Upper lobe of left lung (tissue), 4 donors: ENCODE measurements around the gene WIF1.

Experiments used
- EP300 ChIP-seq, 4 donors: sonication (generic); formaldehyde crosslinking; IDR thresholded peaks; one replicate each; pipeline ENCODE4 v1.5.1; 2017; ENCODE audit warnings: antibody characterized with exemption in 4 of 4, control low read depth in 2 of 4
- POLR2A ChIP-seq, 4 donors: fragments of 450-650 bp; IDR thresholded peaks; one replicate each; pipeline ENCODE4 v1.5.1; 2016 to 2017; ENCODE audit warnings: antibody characterized with exemption in 4 of 4, mild to moderate bottlenecking in 2 of 4
- POLR2AphosphoS5 ChIP-seq, 2 donors: sonication (generic); formaldehyde crosslinking; IDR thresholded peaks; one replicate each; pipeline ENCODE4 v1.5.1; 2017; ENCODE audit warnings: antibody characterized with exemption in 2 of 2
- TF ChIP-seq, protein P1 (sequence below), 6 experiments: fragments of 450-650 bp in 4 of 6; fragments of 200-600 bp in 2 of 6; sonication (generic) in 2 of 6; IDR thresholded peaks; one replicate each; pipeline ENCODE4 v1.5.1; 2016 to 2019; ENCODE audit warnings: antibody characterized with exemption in 6 of 6

DNA sequence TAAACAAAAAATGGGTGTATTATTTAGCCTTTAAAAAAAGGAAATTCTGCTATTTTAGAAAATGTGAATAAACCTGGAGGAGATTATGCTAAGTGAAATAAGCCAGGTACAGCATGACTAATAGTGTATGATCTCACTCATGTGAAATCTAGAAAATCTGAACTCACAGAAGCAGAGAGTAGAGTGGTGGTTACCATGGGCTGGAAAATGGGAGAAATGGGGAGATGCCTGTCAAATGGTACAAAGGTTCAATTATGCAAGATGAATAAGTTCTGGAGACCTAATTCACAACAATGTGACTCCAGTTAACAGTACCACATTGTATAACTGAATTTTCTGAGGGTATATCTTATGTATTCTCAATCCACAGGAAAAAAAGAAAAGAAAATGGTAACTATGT lies 30.9 kb upstream of the WIF1 start:
- no peak for TF ChIP-seq POLR2A (IDR thresholded peaks at IDR 0.05)
- TF ChIP-seq, protein P1, sequence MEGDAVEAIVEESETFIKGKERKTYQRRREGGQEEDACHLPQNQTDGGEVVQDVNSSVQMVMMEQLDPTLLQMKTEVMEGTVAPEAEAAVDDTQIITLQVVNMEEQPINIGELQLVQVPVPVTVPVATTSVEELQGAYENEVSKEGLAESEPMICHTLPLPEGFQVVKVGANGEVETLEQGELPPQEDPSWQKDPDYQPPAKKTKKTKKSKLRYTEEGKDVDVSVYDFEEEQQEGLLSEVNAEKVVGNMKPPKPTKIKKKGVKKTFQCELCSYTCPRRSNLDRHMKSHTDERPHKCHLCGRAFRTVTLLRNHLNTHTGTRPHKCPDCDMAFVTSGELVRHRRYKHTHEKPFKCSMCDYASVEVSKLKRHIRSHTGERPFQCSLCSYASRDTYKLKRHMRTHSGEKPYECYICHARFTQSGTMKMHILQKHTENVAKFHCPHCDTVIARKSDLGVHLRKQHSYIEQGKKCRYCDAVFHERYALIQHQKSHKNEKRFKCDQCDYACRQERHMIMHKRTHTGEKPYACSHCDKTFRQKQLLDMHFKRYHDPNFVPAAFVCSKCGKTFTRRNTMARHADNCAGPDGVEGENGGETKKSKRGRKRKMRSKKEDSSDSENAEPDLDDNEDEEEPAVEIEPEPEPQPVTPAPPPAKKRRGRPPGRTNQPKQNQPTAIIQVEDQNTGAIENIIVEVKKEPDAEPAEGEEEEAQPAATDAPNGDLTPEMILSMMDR (IDR thresholded peaks at IDR 0.05), result no peak
- no peak for TF ChIP-seq POLR2AphosphoS5 (IDR thresholded peaks at IDR 0.05)
- TF ChIP-seq EP300 (IDR thresholded peaks at IDR 0.05), result no peak
